ENCODE results near the gene SIGLEC11.

Gene SIGLEC11

DNA sequence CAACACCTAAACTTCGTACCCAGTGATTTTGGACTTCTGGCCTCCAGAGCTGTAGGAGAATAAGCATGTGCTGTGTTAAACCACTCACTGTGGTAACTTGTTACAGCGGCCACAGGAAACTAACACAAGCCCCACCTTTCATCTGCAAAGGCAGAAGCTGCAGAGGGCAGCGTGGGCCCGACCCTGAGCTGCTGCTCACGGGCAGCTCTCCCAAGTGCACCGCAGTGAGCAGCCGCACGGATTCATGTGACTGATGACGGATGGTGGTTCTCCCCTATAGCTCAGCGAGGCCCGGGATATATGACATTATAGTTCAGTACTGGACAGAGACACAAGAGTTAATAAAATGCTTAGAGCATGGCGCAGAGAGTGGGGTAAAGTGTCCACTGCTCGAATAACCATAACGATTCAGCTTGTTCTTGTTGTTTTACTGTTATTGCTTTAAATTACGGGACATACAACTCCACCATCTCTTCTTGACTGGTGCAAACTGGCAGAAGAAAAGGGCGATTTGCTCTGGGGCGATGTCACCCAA lies 42.3 kb upstream of the SIGLEC11 start:
- H3K27ac ChIP-seq: no peak overlapping the region
- H3K9me3 ChIP-seq (ENCODE audit: severe bottlenecking): no peaks in the 10 kb centered on the region
- no peak overlapping the region for H3K4me3 ChIP-seq (ENCODE audit: low read depth, low read length)
- TF ChIP-seq, protein P1, sequence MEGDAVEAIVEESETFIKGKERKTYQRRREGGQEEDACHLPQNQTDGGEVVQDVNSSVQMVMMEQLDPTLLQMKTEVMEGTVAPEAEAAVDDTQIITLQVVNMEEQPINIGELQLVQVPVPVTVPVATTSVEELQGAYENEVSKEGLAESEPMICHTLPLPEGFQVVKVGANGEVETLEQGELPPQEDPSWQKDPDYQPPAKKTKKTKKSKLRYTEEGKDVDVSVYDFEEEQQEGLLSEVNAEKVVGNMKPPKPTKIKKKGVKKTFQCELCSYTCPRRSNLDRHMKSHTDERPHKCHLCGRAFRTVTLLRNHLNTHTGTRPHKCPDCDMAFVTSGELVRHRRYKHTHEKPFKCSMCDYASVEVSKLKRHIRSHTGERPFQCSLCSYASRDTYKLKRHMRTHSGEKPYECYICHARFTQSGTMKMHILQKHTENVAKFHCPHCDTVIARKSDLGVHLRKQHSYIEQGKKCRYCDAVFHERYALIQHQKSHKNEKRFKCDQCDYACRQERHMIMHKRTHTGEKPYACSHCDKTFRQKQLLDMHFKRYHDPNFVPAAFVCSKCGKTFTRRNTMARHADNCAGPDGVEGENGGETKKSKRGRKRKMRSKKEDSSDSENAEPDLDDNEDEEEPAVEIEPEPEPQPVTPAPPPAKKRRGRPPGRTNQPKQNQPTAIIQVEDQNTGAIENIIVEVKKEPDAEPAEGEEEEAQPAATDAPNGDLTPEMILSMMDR (IDR thresholded peaks at IDR 0.05; ENCODE audit: low read depth, low read length): no peak
- no peak for DNase-seq
- H3K27me3 ChIP-seq (ENCODE audit: insufficient read depth, low read depth, severe bottlenecking): no peaks in the 10 kb centered on the region
- peaks cover 54% of the 10 kb centered on the region for H3K36me3 ChIP-seq

- DNase-seq: no peak
- H3K27me3 ChIP-seq (ENCODE audit: insufficient read depth, low read depth, severe bottlenecking): no peaks in the 10 kb centered on the region
- H3K9me3 ChIP-seq (ENCODE audit: severe bottlenecking): no peaks in the 10 kb centered on the region
- no peak overlapping the region for H3K4me3 ChIP-seq (ENCODE audit: low read depth, low read length)
- TF ChIP-seq, protein P1 (IDR thresholded peaks at IDR 0.05; ENCODE audit: low read depth, low read length): no peak
- no peak overlapping the region for H3K27ac ChIP-seq
- peaks cover 49% of the 10 kb centered on the region for H3K36me3 ChIP-seq
Measured at GRCh38 chr19:50002386-50002960, 41.5 kb upstream of the SIGLEC11 start.

DNA sequence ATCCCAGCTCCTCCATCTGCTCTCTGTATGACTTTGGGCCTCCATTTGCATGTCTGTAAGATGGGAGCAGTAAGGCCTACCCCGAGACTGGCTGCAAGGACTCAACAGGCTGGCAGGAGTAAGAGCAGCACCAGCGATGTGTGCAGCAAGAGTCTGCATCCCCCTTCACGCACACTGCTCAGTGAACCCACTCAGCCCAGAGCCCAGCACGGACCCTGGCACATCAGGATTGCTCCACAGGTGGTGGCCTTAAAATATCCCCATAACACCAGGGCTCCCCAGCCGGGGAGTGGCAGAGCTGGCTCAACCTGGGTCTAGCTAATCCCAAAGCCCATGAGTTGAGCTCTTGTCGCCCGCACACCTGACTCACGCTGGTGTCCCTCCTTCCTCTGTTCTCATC lies 40.8 kb upstream of the SIGLEC11 start:
- Histone ChIP-seq H3K27me3 (ENCODE audit: insufficient read depth, low read depth, severe bottlenecking) (no peaks in the 10 kb centered on the region), H3K4me3 (ENCODE audit: low read depth, low read length) (no peak overlapping the region), H3K9me3 (ENCODE audit: severe bottlenecking) (no peaks in the 10 kb centered on the region), H3K27ac (no peak overlapping the region), H3K36me3 (peaks cover 44% of the 10 kb centered on the region)
- no peak for DNase-seq
- TF ChIP-seq, protein P1 (IDR thresholded peaks at IDR 0.05; ENCODE audit: low read depth, low read length): no peak

GRCh38 chr19:50000841-50001557 lies 40.0 kb upstream of the SIGLEC11 start:
- no peak for DNase-seq
- TF ChIP-seq, protein P1 (IDR thresholded peaks at IDR 0.05; ENCODE audit: low read depth, low read length): no peak
- peaks cover 44% of the 10 kb centered on the region for H3K36me3 ChIP-seq

GRCh38 chr19:50000038-50000840 lies 39.3 kb upstream of the SIGLEC11 start:
- DNase-seq: no peak
- Histone ChIP-seq H3K27me3 (ENCODE audit: insufficient read depth, low read depth, severe bottlenecking) (no peaks in the 10 kb centered on the region), H3K4me3 (ENCODE audit: low read depth, low read length) (no peak overlapping the region), H3K9me3 (ENCODE audit: severe bottlenecking) (no peaks in the 10 kb centered on the region), H3K27ac (no peak overlapping the region), H3K36me3 (peaks cover 40% of the 10 kb centered on the region)
- TF ChIP-seq, protein P1 (IDR thresholded peaks at IDR 0.05; ENCODE audit: low read depth, low read length): no peak

More at GRCh38 chr19:50000841-50001557, 40.0 kb upstream of the SIGLEC11 start:
- Histone ChIP-seq H3K27me3 (ENCODE audit: insufficient read depth, low read depth, severe bottlenecking) (no peaks in the 10 kb centered on the region), H3K27ac (no peak overlapping the region), H3K9me3 (ENCODE audit: severe bottlenecking) (no peaks in the 10 kb centered on the region), H3K4me3 (ENCODE audit: low read depth, low read length) (no peak overlapping the region)
